ENCODE results near the gene RND2.

- TF ChIP-seq CTCF (conservative IDR thresholded peaks at IDR 0.05 in 1 of 2, IDR thresholded peaks at IDR 0.05 in 1 of 2; ENCODE audit: low read depth in 1 of 2, low read length in 2 of 2) = no peak
- no peak for TF ChIP-seq EZH2 (IDR thresholded peaks at IDR 0.05; ENCODE audit: low read length, missing control alignments)
Measured at GRCh38 chr17:43043307-43043706, 18.3 kb downstream of the RND2 start.
